DMS153 treated with DMSO at 0.1 percent for 48 hours (cell line): ENCODE data around the gene PRKG1.

Experiments used
- DNase-seq: peaks from one replicate; lab custom pipeline; 2025; ENCODE audit not compliant: unreplicated experiment; lab: John Stamatoyannopoulos, UW

PRKG1 gene

DNA sequence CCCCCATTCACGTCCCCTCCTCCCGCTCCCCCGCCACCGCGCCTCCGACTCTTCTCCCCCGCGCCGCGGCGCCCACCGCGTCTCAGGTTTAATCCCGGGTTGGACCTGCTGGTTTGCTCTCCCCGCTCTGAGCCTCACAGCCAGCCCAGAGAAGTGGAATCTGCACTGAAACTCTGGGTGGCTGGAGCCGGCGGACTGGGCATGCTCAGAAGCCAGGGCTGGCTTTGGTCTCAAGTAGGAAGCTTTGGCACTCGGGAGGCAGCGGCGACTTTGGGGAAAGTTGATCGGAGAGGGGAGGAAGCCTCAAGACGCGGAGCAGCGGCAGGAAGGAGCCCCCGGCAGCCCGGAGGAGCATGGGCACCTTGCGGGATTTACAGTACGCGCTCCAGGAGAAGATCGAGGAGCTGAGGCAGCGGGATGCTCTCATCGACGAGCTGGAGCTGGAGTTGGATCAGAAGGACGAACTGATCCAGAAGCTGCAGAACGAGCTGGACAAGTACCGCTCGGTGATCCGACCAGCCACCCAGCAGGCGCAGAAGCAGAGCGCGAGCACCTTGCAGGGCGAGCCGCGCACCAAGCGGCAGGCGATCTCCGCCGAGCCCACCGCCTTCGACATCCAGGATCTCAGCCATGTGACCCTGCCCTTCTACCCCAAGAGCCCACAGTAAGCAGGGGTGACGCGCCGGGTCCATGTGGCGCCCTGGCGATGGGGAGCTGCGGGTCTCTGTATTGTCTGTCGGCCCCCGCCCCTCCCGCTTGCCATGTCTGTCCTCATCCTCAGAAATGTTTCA, at the start of gene PRKG1:
TSS of gene PRKG1 (plus strand) at position 250 of the 791 bp plus-strand sequence.
- no peak for DNase-seq

DNA sequence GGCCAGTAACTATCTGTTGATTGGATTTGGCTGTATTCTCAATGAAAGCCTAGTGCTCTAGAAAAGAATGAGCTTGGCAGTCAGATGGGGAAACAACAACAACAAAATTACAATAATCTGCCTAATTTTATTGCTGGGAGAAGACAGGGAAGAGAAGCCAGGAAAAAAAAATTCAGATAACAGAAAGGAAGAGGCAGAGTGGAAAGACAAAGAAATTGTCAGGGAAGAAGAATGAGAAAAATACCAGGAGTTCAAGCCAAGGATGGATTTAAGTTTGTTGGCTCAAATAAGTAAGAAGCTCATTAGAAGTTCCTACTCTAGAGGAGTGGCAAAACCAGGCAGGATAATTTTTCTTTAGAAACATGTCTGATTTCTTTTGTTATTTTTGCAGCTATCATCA, 45.9 kb upstream of the PRKG1 start:
- no peak for DNase-seq

DNA sequence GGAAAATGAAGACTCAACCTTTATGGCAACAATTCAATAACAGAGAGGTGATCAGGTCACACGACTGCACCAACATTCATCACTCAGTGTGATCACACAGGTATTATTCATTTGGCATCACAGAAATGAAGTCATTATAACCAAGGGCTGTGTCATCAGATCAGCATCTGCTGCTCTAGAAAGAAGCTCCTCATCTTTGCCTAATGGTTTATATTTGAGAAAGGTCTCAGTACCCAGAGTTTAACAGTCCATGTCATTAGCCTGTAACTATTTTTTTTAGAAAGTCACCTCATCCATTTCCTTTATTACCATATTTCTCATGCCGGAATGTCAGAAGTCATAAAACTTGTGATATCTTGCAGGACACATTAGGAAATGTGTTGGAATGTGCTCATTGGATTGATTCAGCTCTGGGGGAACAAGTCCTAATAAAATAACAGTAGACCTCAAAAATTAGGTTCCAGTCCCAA, 45.1 kb upstream of the PRKG1 start:
- no peak for DNase-seq

GRCh38 chr10:51030480-51030879, 43.8 kb upstream of the PRKG1 start:
- no peak for DNase-seq

GRCh38 chr10:51031950-51032349, 42.3 kb upstream of the PRKG1 start:
- DNase-seq, result no peak

GRCh38 chr10:51034769-51035168, 39.5 kb upstream of the PRKG1 start:
- DNase-seq, result no peak

- no peak for DNase-seq
Measured at GRCh38 chr10:51035344-51035743, 38.9 kb upstream of the PRKG1 start.

- no peak for DNase-seq
Measured at GRCh38 chr10:51045871-51046270, 28.4 kb upstream of the PRKG1 start.

DNA sequence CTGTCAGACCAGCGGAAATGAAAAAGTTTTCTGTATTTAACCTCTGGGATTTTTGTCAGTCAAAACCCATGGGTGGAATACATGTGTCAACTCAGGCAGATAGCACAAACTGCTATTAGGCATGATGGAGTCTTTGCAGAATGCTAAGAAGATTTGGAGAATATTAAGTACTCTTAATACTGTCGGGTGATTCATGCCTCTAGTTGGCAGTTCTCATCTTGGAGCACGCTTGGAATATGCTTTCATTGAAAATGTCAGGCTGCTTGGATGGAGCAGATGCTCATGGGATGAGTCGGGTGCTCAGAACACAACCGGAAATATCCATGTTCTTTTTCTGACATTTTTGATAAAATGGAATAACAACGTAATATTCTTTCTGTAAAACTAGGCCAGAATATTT, 27.6 kb upstream of the PRKG1 start:
- DNase-seq, result no peak

- no peak for DNase-seq
Measured at GRCh38 chr10:51047857-51048256, 26.4 kb upstream of the PRKG1 start.

DNA sequence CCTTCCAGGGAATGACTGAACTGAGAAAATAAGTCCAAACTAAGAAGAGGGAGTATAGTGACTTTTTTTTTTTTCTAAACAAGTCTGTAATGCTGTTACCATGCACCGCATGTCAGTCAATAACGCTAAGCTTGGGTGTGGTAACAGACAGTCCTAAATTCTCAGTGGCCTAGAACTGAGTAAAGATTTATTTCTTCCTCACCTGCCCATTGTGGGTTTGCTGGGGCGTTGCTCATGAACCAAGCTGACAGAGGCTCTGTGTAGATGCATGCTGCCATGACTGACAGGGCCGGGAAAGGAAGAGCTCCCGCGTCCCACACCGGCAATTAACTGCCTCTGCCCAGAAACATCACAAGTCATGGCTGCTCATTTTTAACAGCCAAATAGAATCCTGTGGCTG, 25.5 kb upstream of the PRKG1 start:
- no peak for DNase-seq

- no peak for DNase-seq
Measured at GRCh38 chr10:51052163-51052562, 22.1 kb upstream of the PRKG1 start.

GRCh38 chr10:51057925-51058324, 16.4 kb upstream of the PRKG1 start:
- no peak for DNase-seq

- DNase-seq, result no peak
Measured at GRCh38 chr10:51063166-51063565, 11.1 kb upstream of the PRKG1 start.

DNA sequence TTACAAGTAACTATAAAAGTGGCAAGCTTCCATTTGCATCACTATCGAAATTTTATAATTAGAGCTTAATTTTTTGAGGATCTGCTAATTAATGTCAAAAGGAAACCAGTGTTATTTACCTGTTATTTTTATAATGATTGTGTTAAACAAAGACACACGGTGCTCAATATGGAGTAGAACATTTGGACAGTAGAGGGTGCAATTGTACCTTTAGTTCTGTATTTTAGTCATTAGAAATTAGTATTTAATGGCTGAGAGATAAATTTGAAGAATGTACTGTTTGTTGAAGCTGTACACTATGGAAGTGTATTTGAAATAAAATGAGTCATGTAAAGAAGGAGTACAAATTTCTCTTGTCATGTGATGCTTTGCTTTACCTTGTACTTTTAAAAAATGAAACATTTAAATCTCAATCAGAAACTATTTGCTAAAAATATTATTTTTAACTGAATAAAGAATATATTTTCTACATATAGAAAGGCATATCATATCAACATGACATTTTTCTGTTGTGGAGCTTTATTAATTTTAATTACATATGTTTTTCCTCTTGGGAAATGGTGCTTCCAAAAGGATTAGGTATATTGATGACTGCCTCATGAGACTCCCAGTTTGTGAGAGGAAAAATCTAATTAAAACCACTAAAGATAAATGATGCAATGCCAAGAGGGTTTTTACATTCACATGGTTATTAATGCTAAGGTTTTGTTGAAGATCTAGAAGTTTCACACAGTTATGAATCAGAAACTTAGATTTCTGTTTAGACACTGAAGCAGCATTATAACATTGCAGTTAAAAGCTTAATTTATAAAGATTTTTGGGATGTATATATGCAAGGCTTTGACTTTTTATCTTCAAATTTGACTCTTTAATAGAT, 10.4 kb upstream of the PRKG1 start:
- no peak for DNase-seq

GRCh38 chr10:51066231-51066630, 8.1 kb upstream of the PRKG1 start:
- no peak for DNase-seq

GRCh38 chr10:51072210-51072609, 2.1 kb upstream of the PRKG1 start:
- DNase-seq, result no peak

DNA sequence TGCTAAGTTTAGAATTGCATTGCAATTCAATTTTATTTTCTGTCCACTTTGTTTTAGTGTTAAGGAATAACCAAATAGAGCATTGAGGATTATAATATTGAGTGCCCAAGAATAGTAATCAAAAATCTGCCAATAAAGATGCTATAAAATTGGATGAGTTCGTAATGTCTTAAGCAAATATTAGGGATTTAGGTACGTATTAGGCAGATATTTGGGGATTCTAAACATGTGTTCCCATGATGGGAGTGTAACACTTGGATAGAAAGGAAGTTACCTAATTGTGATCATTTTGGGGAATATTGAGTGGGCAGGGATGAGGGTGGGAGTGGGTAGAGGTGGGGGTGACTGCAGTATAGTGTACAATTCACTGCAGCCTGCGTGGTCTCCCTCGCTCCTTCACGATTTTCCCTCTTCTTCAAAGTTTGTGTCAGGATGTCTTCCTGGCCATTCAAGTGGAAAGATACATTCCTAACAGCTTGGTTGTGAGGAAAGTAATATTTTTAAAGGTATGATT, 1.3 kb upstream of the PRKG1 start:
- no peak for DNase-seq

DNA sequence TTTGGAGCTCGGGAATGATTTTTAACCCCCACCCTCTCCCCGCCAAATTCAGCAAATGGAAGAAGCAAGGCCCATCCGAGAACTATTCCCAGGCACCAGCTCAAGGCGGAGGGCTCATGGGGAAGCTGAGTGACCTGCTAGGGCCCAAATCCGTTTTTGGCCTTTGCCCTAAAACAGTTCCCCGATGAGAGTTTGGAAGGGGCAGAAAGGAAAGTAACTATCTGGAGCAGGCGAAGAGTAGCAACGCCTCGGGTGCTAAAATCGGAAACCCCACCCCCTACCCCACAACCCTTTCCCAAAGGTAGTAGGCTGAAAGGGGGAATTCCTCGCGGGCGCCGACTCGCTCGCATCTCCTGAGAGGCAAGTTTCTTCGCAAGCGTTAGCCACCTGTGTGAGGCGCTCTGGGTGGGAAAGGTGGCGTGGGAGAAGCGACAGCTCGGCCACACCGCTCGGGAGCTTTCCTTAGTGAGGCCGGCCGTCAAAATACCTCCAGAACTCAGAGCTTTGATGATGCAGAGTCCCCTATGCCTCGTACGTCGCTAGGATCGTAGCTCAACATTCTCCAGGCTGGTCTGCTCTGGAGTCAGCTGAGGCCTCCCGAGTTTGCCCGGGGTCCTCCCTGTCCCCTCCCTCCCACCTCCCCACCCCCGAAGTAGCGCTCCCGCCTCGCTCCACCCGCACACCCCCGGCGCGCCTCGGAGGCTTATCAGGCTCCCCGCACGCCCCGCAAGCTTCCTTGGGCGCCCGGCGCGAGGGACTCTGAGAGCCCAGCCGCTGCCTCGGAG, 642 bp upstream of the PRKG1 start:
- no peak for DNase-seq

GRCh38 chr10:51075043-51075872, 971 bp downstream of the PRKG1 start:
- DNase-seq, result no peak
